Measurements from ENCODE around the gene KRT80.
A peak's percentile ranks its signal among the peaks of the same experiment; 100 is the strongest.

The KRT80 gene

GRCh38 chr12:52208424-52209165 is 16.8 kb upstream of the KRT80 start:
- DNase-seq (ENCODE audit: low read depth, low spot score): no peak
- no peak for TF ChIP-seq CTCF (IDR thresholded peaks at IDR 0.05; ENCODE audit: low read depth, low read length)
- no peak overlapping the region for H3K4me3 ChIP-seq (ENCODE audit: low read depth, low read length)
- in situ Hi-C loops (cut with HindIII; ENCODE audit: low sequenced_read_pairs): no loop called here

GRCh38 chr12:52207895-52208294 is 16.1 kb upstream of the KRT80 start:
- in situ Hi-C loops (cut with HindIII; ENCODE audit: low sequenced_read_pairs): no loop called here
- no peak for TF ChIP-seq CTCF (IDR thresholded peaks at IDR 0.05; ENCODE audit: low read depth, low read length)
- peak; percentile 55 for DNase-seq (ENCODE audit: low read depth, low spot score)
- H3K4me3 ChIP-seq (ENCODE audit: low read depth, low read length): no peak overlapping the region

- in situ Hi-C loops (cut with HindIII; ENCODE audit: low sequenced_read_pairs): no loop called here
- no peak for DNase-seq (ENCODE audit: low read depth, low spot score)
These were observed 15.3 kb upstream of the KRT80 start for GRCh38 chr12:52207106-52207505.

GRCh38 chr12:52206304-52207040 is 14.7 kb upstream of the KRT80 start:
- in situ Hi-C loops (cut with HindIII; ENCODE audit: low sequenced_read_pairs): no loop called here
- TF ChIP-seq CTCF (IDR thresholded peaks at IDR 0.05; ENCODE audit: low read depth, low read length): no peak
- H3K4me3 ChIP-seq (ENCODE audit: low read depth, low read length): no peak overlapping the region
- DNase-seq (ENCODE audit: low read depth, low spot score): no peak

More at GRCh38 chr12:52207106-52207505, 15.3 kb upstream of the KRT80 start:
- no peak for TF ChIP-seq CTCF (IDR thresholded peaks at IDR 0.05; ENCODE audit: low read depth, low read length)
- no peak overlapping the region for H3K4me3 ChIP-seq (ENCODE audit: low read depth, low read length)

- DNase-seq (ENCODE audit: low read depth, low spot score): no peak
- in situ Hi-C loops (cut with HindIII; ENCODE audit: low sequenced_read_pairs): no loop called here
- no peak for TF ChIP-seq CTCF (IDR thresholded peaks at IDR 0.05; ENCODE audit: low read depth, low read length)
- H3K4me3 ChIP-seq (ENCODE audit: low read depth, low read length): no peak overlapping the region
These were observed 13.9 kb upstream of the KRT80 start for GRCh38 chr12:52205612-52206303.

GRCh38 chr12:52204931-52205505 is 13.2 kb upstream of the KRT80 start:
- no peak for TF ChIP-seq CTCF (IDR thresholded peaks at IDR 0.05; ENCODE audit: low read depth, low read length)
- DNase-seq (ENCODE audit: low read depth, low spot score): no peak
- in situ Hi-C loops (cut with HindIII; ENCODE audit: low sequenced_read_pairs): no loop called here
- no peak overlapping the region for H3K4me3 ChIP-seq (ENCODE audit: low read depth, low read length)
